NCI-H1694 treated with DMSO at 0.1 percent for 48 hours (cell line): ENCODE data around the gene EPB41.
"Not testable (repeated sequence)": the region's sequence is repeated elsewhere in the genome, so short reads cannot be mapped to it uniquely, and the experiment has no call there.

Source experiments
- DNase-seq: peaks from one replicate; lab custom pipeline; 2025; lab: John Stamatoyannopoulos, UW

The EPB41 gene

GRCh38 chr1:29052100-29052499, 137.7 kb downstream of the EPB41 start:
- DNase-seq: no peak

- no peak for DNase-seq
Observed at GRCh38 chr1:29052941-29053340, 138.6 kb downstream of the EPB41 start.

GRCh38 chr1:29055160-29055559, 140.8 kb downstream of the EPB41 start:
- no peak for DNase-seq

- DNase-seq: no peak
Observed at GRCh38 chr1:29056256-29056655, 141.9 kb downstream of the EPB41 start.

GRCh38 chr1:29057700-29058099, 143.3 kb downstream of the EPB41 start:
- no peak for DNase-seq

- no peak for DNase-seq
Observed at GRCh38 chr1:29062157-29062942, 148.0 kb downstream of the EPB41 start.

GRCh38 chr1:29064064-29064463, 149.7 kb downstream of the EPB41 start:
- no peak for DNase-seq

GRCh38 chr1:29077155-29077554, 162.8 kb downstream of the EPB41 start:
- no peak for DNase-seq

- not testable (repeated sequence) for DNase-seq
Observed at GRCh38 chr1:29079916-29080629, 165.7 kb downstream of the EPB41 start.

- DNase-seq: no peak
Observed at GRCh38 chr1:29081201-29081600, 166.8 kb downstream of the EPB41 start.

GRCh38 chr1:29082519-29082918, 168.2 kb downstream of the EPB41 start:
- no peak for DNase-seq

GRCh38 chr1:29083317-29084195, 169.2 kb downstream of the EPB41 start:
- DNase-seq: no peak

- no peak for DNase-seq
Observed at GRCh38 chr1:29084196-29084521, 169.8 kb downstream of the EPB41 start.

GRCh38 chr1:29090937-29091618, 176.7 kb downstream of the EPB41 start:
- DNase-seq: no peak

GRCh38 chr1:29092704-29093103, 178.3 kb downstream of the EPB41 start:
- DNase-seq: not testable (repeated sequence)

- no peak for DNase-seq
Observed at GRCh38 chr1:29094433-29094832, 180.1 kb downstream of the EPB41 start.

- no peak for DNase-seq
Observed at GRCh38 chr1:29094954-29095353, 180.6 kb downstream of the EPB41 start.

- no peak for DNase-seq
Observed at GRCh38 chr1:29096231-29096886, 182.0 kb downstream of the EPB41 start.

- no peak for DNase-seq
Observed at GRCh38 chr1:29099286-29099685, 184.9 kb downstream of the EPB41 start.

- DNase-seq: no peak
Observed at GRCh38 chr1:29100487-29100886, 186.1 kb downstream of the EPB41 start.

GRCh38 chr1:29105822-29106221, 191.5 kb downstream of the EPB41 start:
- no peak for DNase-seq
